K562 (cell line): ENCODE data around the gene TMEM123. TPM values are rescaled to one million over a fixed set of nuclear protein-coding genes. Genes with fewer than 3 reads are reported as not detected.
A peak's percentile ranks its signal among the peaks of the same experiment; 100 is the strongest.

Experiments used
- ATAC-seq: fragments of 200-7000 bp; cut with Tn5 transposase; 3 replicates; pipeline ENCODE4 v1.9.1; 2020; ENCODE audit warnings: moderate library complexity
- BruUV-seq: library from RNA; stranded (reverse); fragments of 400-500 nt; replicated peaks from 2 replicates; lab custom pipeline; 2021; lab: Mats Ljungman, UMichigan
- CTCF ChIA-PET: fragments of 300-600 bp; formaldehyde crosslinking; extraction: SDS; loops from one replicate; lab custom pipeline; 2021; ENCODE audit warnings: low intra/inter-chr PET ratio; lab: Yijun Ruan, JAX
- POLR2A ChIA-PET: fragments of 300-600, 350-650 bp; sonication (Branson Sonifier 250); formaldehyde crosslinking; extraction: SDS; loops from one replicate; lab custom pipeline; 2021; ENCODE audit warnings: antibody characterized with exemption, inconsistent platforms; lab: Yijun Ruan, JAX
- DNase-seq, 4 experiments: peaks; one replicate each; pipeline versions ENCODE4 v3.0.0 to v3.0.0-alpha.2; 2011 to 2018; ENCODE audit warnings: low spot score in 3 of 4, mixed read lengths in 3 of 4; ENCODE audit errors: extremely low read depth in 1 of 4
- FAIRE-seq: peaks from 2 replicates; lab custom pipeline; 2011; peaks lifted over from hg19 to GRCh38; lab: Jason Lieb, UNC
- H2AFZ ChIP-seq: 2 replicates; pipeline ENCODE4 v1.6.0; 2011; ENCODE audit warnings: low read depth, low read length, control low read depth, inconsistent platforms
- H3K27ac ChIP-seq: fragments of 200-600 bp; 3 replicates; pipeline ENCODE4 v1.8.0; 2011; ENCODE audit warnings: low read depth, mild to moderate bottlenecking, control low read depth, inconsistent platforms, low read length, moderate library complexity, mixed read lengths; ENCODE audit errors: extremely low read depth
- H3K27me3 ChIP-seq, 2 experiments: fragments of 300-600 bp in 1 of 2; 2 replicates in 1 of 2; 3 replicates in 1 of 2; pipeline versions ENCODE4 v1.6.0 to v1.8.0; 2011; ENCODE audit warnings: inconsistent platforms in 2 of 2, low read length in 2 of 2, mild to moderate bottlenecking in 1 of 2, mixed read lengths in 1 of 2, moderate library complexity in 1 of 2; ENCODE audit not compliant: control insufficient read depth in 2 of 2, insufficient read depth in 2 of 2
- H3K36me3 ChIP-seq: fragments of 300-600 bp; 3 replicates; pipeline ENCODE4 v1.8.0; 2011; ENCODE audit warnings: mild to moderate bottlenecking, low read length, inconsistent platforms; ENCODE audit not compliant: control insufficient read depth, insufficient read depth
- H3K4me1 ChIP-seq, 2 experiments: fragments of 200-600 bp in 1 of 2; replicated peaks in 1 of 2; 2 replicates in 1 of 2; 3 replicates in 1 of 2; pipeline versions ENCODE4 v1.5.1 to v1.8.0; 2011; ENCODE audit warnings: inconsistent platforms in 2 of 2, low read length in 2 of 2, mild to moderate bottlenecking in 1 of 2, mixed read lengths in 1 of 2, moderate library complexity in 1 of 2; ENCODE audit not compliant: control insufficient read depth in 2 of 2, insufficient read depth in 2 of 2
- H3K4me2 ChIP-seq: 2 replicates; pipeline ENCODE4 v1.6.1; 2011; ENCODE audit warnings: low read length, control low read depth, inconsistent platforms, mixed read lengths; ENCODE audit not compliant: insufficient read depth
- H3K4me3 ChIP-seq: fragments of 200-600 bp; sonication (generic), shearing (Covaris generic); 2 replicates; pipeline ENCODE4 v1.5.1; 2016; ENCODE audit warnings: control low read depth, inconsistent platforms
- H3K79me2 ChIP-seq: fragments of 200-600 bp; 3 replicates; pipeline ENCODE4 v1.8.0; 2011; ENCODE audit warnings: low read length, inconsistent platforms; ENCODE audit not compliant: control insufficient read depth, insufficient read depth
- H3K9ac ChIP-seq, 2 experiments: 2 replicates each; pipeline versions ENCODE4 v1.6.0 to v1.6.1; 2011; ENCODE audit warnings: low read depth in 2 of 2, low read length in 2 of 2, control low read depth in 1 of 2, inconsistent platforms in 1 of 2, mild to moderate bottlenecking in 1 of 2, mixed read lengths in 1 of 2; ENCODE audit not compliant: insufficient read depth in 1 of 2
- H3K9me1 ChIP-seq: one replicate; pipeline ENCODE4 v1.6.0; 2011; ENCODE audit warnings: inconsistent platforms, mild to moderate bottlenecking, low read length, moderate library complexity; ENCODE audit not compliant: control insufficient read depth, insufficient read depth
- H3K9me3 ChIP-seq: replicated peaks from 2 replicates; pipeline ENCODE4 v1.5.1; 2011; ENCODE audit warnings: low read depth, low read length, inconsistent platforms; ENCODE audit not compliant: control insufficient read depth, insufficient read depth
- H4K20me1 ChIP-seq: replicated peaks from 2 replicates; pipeline ENCODE4 v1.6.1; 2011; ENCODE audit warnings: low read length, inconsistent platforms, mixed read lengths; ENCODE audit not compliant: control insufficient read depth, insufficient read depth
- MAFG ChIP-seq: fragments of 450-650 bp; conservative IDR thresholded peaks from 2 replicates; pipeline ENCODE4 v1.6.1; 2016; ENCODE audit warnings: missing genetic modification characterization, missing compliant biosample characterization
- NFE2L1 ChIP-seq: fragments of 450-650 bp; IDR thresholded peaks from 2 replicates; pipeline ENCODE4 v1.6.1; 2016; ENCODE audit warnings: missing genetic modification characterization, low read depth, mild to moderate bottlenecking, missing compliant biosample characterization, moderate library complexity, borderline replicate concordance
- NFIC ChIP-seq: fragments of 450-650 bp; IDR thresholded peaks from 2 replicates; pipeline ENCODE4 v1.6.1; 2017; ENCODE audit warnings: mild to moderate bottlenecking, inconsistent platforms
- NRF1 ChIP-seq, 2 experiments: fragments of 450-650 bp; IDR thresholded peaks in 1 of 2; conservative IDR thresholded peaks in 1 of 2; 2 replicates each; pipeline ENCODE4 v1.6.1; 2014; ENCODE audit warnings: mild to moderate bottlenecking in 2 of 2
- YY1 ChIP-seq, 3 experiments: IDR thresholded peaks; 2 replicates each; pipeline ENCODE4 v1.6.1; 2011; ENCODE audit warnings: low read length in 2 of 3, mild to moderate bottlenecking in 2 of 3, moderate library complexity in 2 of 3, borderline replicate concordance in 1 of 3, control low read depth in 1 of 3, low read depth in 1 of 3; ENCODE audit not compliant: insufficient read depth in 3 of 3, insufficient replicate concordance in 2 of 3, control insufficient read depth in 1 of 3, insufficient read length in 1 of 3; ENCODE audit errors: extremely low read depth in 1 of 3
- ZBTB7A ChIP-seq: IDR thresholded peaks from 2 replicates; pipeline ENCODE4 v1.6.1; 2011; ENCODE audit warnings: low read depth, mild to moderate bottlenecking, low read length, moderate library complexity, borderline replicate concordance; ENCODE audit not compliant: control insufficient read depth
- ZNF316 ChIP-seq: fragments of 450-650 bp; IDR thresholded peaks from 2 replicates; pipeline ENCODE4 v1.6.1; 2016
- WGBS: fragments of 100-300 bp; shearing (Covaris generic); methylation state at CpG from one replicate; pipeline ENCODE4 v1.1.6; 2016; ENCODE audit warnings: low coverage, mixed read lengths; ENCODE audit not compliant: insufficient coverage; ENCODE audit errors: missing lambda C conversion rate; 5-methylcytosine and 5-hydroxymethylcytosine counted together
- in situ Hi-C: fragments of 300-500 bp; cut with MboI; formaldehyde crosslinking; loops from 4 replicates; pipeline ENCODE4 v1.15.0; 2018; ENCODE audit warnings: inconsistent platforms, mixed read lengths
- intact Hi-C: fragments of 100-400 bp; cut with micrococcal nuclease; formaldehyde crosslinking; loops from 2 replicates; pipeline ENCODE4 v1.14.2; 2022
- polyA plus RNA-seq, 8 experiments: library from polyadenylated mRNA; depleted of rRNA in 4 of 8; stranded (reverse) in 5 of 8; unstranded in 3 of 8; fragments of >200 nt; fragmentation: Nextera tagmentation in 2 of 8; fragmentation: Illumina TruSeq in 1 of 8; extraction: Ambion mirVana in 2 of 8; extraction: Trizol in 1 of 8; gene quantifications; 2 replicates each; pipeline versions ENCODE4 v1.2.1 to v1.2.3, GENCODE V29; 2011 to 2014; ENCODE audit warnings: inconsistent platforms in 1 of 8, missing spikeins in 1 of 8
- total RNA-seq, 7 experiments: library from RNA; depleted of rRNA in 6 of 7; stranded (reverse); fragments of >200 nt in 6 of 7; fragmentation: Illumina TruSeq in 2 of 7; extraction: Trizol in 2 of 7; gene quantifications; 2 replicates each; pipeline versions ENCODE4 v1.2.1 to v1.2.3, GENCODE V29; 2011 to 2021; ENCODE audit warnings: low replicate concordance in 1 of 7
- TF ChIP-seq, protein P1 (sequence below): fragments of 450-650 bp; IDR thresholded peaks from 2 replicates; pipeline ENCODE4 v1.6.1; 2018; ENCODE audit not compliant: partially characterized antibody

TMEM123 gene
- total and polyA plus RNA-seq, 9 of the 15 experiments (the other 6 are each of a cell fraction or from before 2014, with no cell fraction given) = 19.8 to 344 (median 82.4) TPM

DNA sequence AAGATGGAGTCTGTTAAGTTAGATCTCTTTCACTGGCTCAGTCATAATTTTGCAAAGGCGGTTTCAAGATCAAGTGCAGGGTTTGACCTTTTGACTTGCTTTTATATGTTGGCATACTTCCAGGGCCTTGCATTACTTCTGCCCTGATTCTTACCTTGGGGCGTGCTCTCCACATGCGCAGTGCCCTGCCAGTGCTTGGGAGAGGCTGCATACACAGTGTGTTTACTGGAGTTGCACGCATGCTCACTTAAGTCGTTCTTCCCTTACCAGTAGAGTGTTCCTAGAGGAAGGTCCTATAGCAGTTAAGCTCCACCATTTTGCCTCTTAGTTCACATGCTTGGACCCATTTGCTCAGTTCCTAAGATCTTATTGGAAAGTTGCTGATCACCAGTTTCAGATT, 21.0 kb upstream of the TMEM123 start:
- in situ Hi-C loops = no loop called here
- no peak for FAIRE-seq

DNA sequence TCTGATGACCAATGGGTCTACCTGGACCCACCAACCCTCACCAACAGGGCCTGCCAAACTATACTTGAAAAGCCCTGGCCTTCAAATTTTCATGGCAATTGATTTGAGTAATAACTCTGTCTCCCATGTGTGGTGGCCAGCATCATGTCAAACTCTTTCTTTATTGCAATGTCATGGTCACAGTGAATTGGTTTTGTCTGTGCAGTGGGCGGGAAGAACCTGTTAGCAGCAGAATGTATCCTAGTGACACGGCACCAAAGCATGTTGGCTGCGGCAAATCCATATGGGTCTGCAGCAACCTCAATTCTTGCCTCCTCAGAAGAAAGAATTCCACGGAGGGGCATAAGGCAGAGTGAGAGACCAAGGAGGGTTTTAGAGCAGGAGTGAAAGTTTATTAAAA, 19.6 kb upstream of the TMEM123 start:
- Histone ChIP-seq H3K36me3 (no peaks in the 10 kb centered on the region), H4K20me1 (no peaks in the 10 kb centered on the region), H3K9ac (no peak overlapping the region), H3K4me2 (no peak overlapping the region), H3K27me3 (no peaks in the 10 kb centered on the region), H3K27ac (no peak overlapping the region), H3K79me2 (no peaks in the 10 kb centered on the region), H3K9me3 (no peaks in the 10 kb centered on the region), H2AFZ (no peak overlapping the region), H3K9me1 (no peaks in the 10 kb centered on the region), H3K4me1 (peaks cover 7 to 16% of the 10 kb centered on the region in 2 experiments), H3K4me3 (no peak overlapping the region)
- BruUV-seq = no TSS peak
- 47% methylated on average over 4 of the region's 4 CpGs for WGBS
- peak; percentile 37; the same call in 1 of the 2 replicates for TF ChIP-seq ZNF316
- TF ChIP-seq, protein P1, sequence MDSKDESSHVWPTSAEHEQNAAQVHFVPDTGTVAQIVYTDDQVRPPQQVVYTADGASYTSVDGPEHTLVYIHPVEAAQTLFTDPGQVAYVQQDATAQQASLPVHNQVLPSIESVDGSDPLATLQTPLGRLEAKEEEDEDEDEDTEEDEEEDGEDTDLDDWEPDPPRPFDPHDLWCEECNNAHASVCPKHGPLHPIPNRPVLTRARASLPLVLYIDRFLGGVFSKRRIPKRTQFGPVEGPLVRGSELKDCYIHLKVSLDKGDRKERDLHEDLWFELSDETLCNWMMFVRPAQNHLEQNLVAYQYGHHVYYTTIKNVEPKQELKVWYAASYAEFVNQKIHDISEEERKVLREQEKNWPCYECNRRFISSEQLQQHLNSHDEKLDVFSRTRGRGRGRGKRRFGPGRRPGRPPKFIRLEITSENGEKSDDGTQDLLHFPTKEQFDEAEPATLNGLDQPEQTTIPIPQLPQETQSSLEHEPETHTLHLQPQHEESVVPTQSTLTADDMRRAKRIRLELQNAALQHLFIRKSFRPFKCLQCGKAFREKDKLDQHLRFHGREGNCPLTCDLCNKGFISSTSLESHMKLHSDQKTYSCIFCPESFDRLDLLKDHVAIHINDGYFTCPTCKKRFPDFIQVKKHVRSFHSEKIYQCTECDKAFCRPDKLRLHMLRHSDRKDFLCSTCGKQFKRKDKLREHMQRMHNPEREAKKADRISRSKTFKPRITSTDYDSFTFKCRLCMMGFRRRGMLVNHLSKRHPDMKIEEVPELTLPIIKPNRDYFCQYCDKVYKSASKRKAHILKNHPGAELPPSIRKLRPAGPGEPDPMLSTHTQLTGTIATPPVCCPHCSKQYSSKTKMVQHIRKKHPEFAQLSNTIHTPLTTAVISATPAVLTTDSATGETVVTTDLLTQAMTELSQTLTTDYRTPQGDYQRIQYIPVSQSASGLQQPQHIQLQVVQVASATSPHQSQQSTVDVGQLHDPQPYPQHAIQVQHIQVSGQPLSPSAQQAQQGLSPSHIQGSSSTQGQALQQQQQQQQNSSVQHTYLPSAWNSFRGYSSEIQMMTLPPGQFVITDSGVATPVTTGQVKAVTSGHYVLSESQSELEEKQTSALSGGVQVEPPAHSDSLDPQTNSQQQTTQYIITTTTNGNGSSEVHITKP = no peak
- peak; percentile 36; the same call in 1 of the 2 replicates for TF ChIP-seq NFE2L1 (tag)
- TF ChIP-seq MAFG = peak; percentile 78
- ChIA-PET CTCF (no interaction called here), POLR2A (no interaction called here)
- in situ Hi-C loops (no loop called here), intact Hi-C loops (no loop called here)
- no peak for ATAC-seq
- no peak for DNase-seq
- no peak for FAIRE-seq

More for the DNA sequence above, 21.0 kb upstream of the TMEM123 start:
- no peak overlapping the region for H3K4me2 ChIP-seq
- no peaks in the 10 kb centered on the region for H4K20me1 ChIP-seq
- H3K27me3 ChIP-seq = no peaks in the 10 kb centered on the region
- TF ChIP-seq YY1 (IDR thresholded peaks at IDR 0.05; ENCODE audit: borderline replicate concordance in 1 of 3, control insufficient read depth in 1 of 3, extremely low read depth in 1 of 3, insufficient read depth in 3 of 3, insufficient read length in 1 of 3, insufficient replicate concordance in 2 of 3, low read depth in 1 of 3, low read length in 2 of 3) = no peak
- no peak for TF ChIP-seq ZBTB7A
- TF ChIP-seq NFIC = peak; percentile 57
- TF ChIP-seq NRF1 (conservative IDR thresholded peaks at IDR 0.05 in 1 of 2, IDR thresholded peaks at IDR 0.05 in 1 of 2) = peak; percentile 47 to 60; a peak in 3 of 4 replicates
- TF ChIP-seq, all 486 proteins: peak for 2
- DNase-seq (no peak), ATAC-seq (no peak)
- Histone ChIP-seq H3K36me3 (no peaks in the 10 kb centered on the region), H3K9me3 (no peaks in the 10 kb centered on the region), H3K9me1 (no peaks in the 10 kb centered on the region), H3K4me1 (peaks cover 7 to 19% of the 10 kb centered on the region in 2 experiments), H3K79me2 (no peaks in the 10 kb centered on the region), H3K9ac (no peak overlapping the region), H3K27ac (no peak overlapping the region), H2AFZ (peak overlapping the region; percentile 47), H3K4me3 (no peak overlapping the region)
- intact Hi-C loops = no loop called here
- 34% methylated on average over 5 of the region's 5 CpGs for WGBS
- ChIA-PET CTCF (no interaction called here), POLR2A (interaction anchor here (0.6 to 0.9 kb wide), 2 partner anchors 22 to 199 kb away, joined by 3 to 4 read pairs; no protein-coding TSS in a partner anchor)
- no TSS peak for BruUV-seq
